HCT116 (cell line): ENCODE measurements around the gene TRIM50. TPM values are rescaled to one million over a fixed set of nuclear protein-coding genes. Genes with fewer than 3 reads are reported as not detected.

Experiments used
- ATAC-seq: fragments of 200-7000 bp; cut with Tn5 transposase; 2 replicates; pipeline ENCODE4 v1.9.1; 2020; ENCODE audit warnings: mild to moderate bottlenecking, moderate library complexity
- BruUV-seq: library from RNA; stranded (reverse); fragments of 400-500 nt; replicated peaks from 2 replicates; lab custom pipeline; 2021; lab: Mats Ljungman, UMichigan
- CTCF ChIA-PET: fragments of 300-600 bp; sonication (Branson Sonifier 250); formaldehyde crosslinking; loops from one replicate; lab custom pipeline; 2021; ENCODE audit warnings: antibody characterized with exemption; lab: Charles Lee
- POLR2A ChIA-PET: fragments of 300-600, 350-600 bp; sonication (Branson Sonifier 250); formaldehyde crosslinking; loops from one replicate; lab custom pipeline; 2021; ENCODE audit warnings: antibody characterized with exemption; lab: Charles Lee
- RAD21 ChIA-PET, 2 experiments: fragments of 300-600 bp; sonication (Branson Sonifier 250); formaldehyde crosslinking; loops; one replicate each; lab custom pipeline; 2023; ENCODE audit warnings: low total read pairs in 2 of 2; ENCODE audit not compliant: uncharacterized antibody in 2 of 2, unreplicated experiment in 2 of 2, low non-redundant PET in 1 of 2; lab: Charles Lee
- DNase-seq: peaks from one replicate; pipeline ENCODE4 v3.0.0-alpha.2; 2010; ENCODE audit warnings: low read depth, low spot score
- H2AFZ ChIP-seq: fragments of 200-600 bp; shearing (Covaris generic), sonication (generic); 2 replicates; pipeline ENCODE4 v1.6.1; 2017; ENCODE audit warnings: low read depth, mixed run types, mixed read lengths, antibody characterized with exemption, low read length; ENCODE audit not compliant: poor library complexity, severe bottlenecking
- H3K27ac ChIP-seq: 2 replicates; pipeline ENCODE4 v1.5.1; 2012; ENCODE audit warnings: low read depth, low read length
- H3K27me3 ChIP-seq: fragments of 200-600 bp; sonication (generic); 2 replicates; pipeline ENCODE4 v1.6.1; 2016; ENCODE audit warnings: mixed run types, low read length, mixed read lengths; ENCODE audit not compliant: insufficient read depth
- H3K36me3 ChIP-seq, 2 experiments: fragments of 200-500 bp in 1 of 2; fragments of 200-600 bp in 1 of 2; sonication (Bioruptor generic) in 1 of 2; sonication (generic) in 1 of 2; 2 replicates each; pipeline versions ENCODE4 v1.5.1 to v1.6.1; 2014 to 2016; ENCODE audit warnings: low read length in 2 of 2, inconsistent platforms in 1 of 2, mixed read lengths in 1 of 2, mixed run types in 1 of 2; ENCODE audit not compliant: insufficient read depth in 2 of 2, control insufficient read depth in 1 of 2
- H3K4me1 ChIP-seq, 2 experiments: fragments of 200-600 bp in 1 of 2; sonication (generic) in 1 of 2; 2 replicates each; pipeline versions ENCODE4 v1.5.1 to v1.6.1; 2012 to 2017; ENCODE audit warnings: low read length in 2 of 2, inconsistent platforms in 1 of 2, mild to moderate bottlenecking in 1 of 2, mixed read lengths in 1 of 2, mixed run types in 1 of 2, moderate library complexity in 1 of 2; ENCODE audit not compliant: insufficient read depth in 2 of 2, control insufficient read depth in 1 of 2
- H3K4me2 ChIP-seq: fragments of 200-600 bp; sonication (generic); 2 replicates; pipeline ENCODE4 v1.6.1; 2017; ENCODE audit warnings: mixed run types, low read length, mixed read lengths
- H3K4me3 ChIP-seq, 2 experiments: fragments of 200-600 bp in 1 of 2; sonication (generic) in 1 of 2; replicated peaks in 1 of 2; 2 replicates each; pipeline ENCODE4 v1.5.1; 2011 to 2016; ENCODE audit warnings: low read length in 2 of 2, control low read depth in 1 of 2, low read depth in 1 of 2, mild to moderate bottlenecking in 1 of 2, mixed read lengths in 1 of 2, mixed run types in 1 of 2
- H3K79me2 ChIP-seq: fragments of 200-600 bp; sonication (generic); 2 replicates; pipeline ENCODE4 v1.6.1; 2017; ENCODE audit warnings: mild to moderate bottlenecking, mixed run types, low read length, moderate library complexity, mixed read lengths; ENCODE audit not compliant: insufficient read depth
- H3K9ac ChIP-seq: fragments of 200-600 bp; sonication (generic); 2 replicates; pipeline ENCODE4 v1.6.1; 2016; ENCODE audit warnings: low read length, mixed read lengths
- H3K9me2 ChIP-seq: fragments of 200-600 bp; sonication (generic), shearing (Covaris generic); 2 replicates; pipeline ENCODE4 v1.6.1; 2017; ENCODE audit warnings: mixed run types, mild to moderate bottlenecking, moderate library complexity; ENCODE audit not compliant: insufficient read depth
- H3K9me3 ChIP-seq, 2 experiments: fragments of 200-500 bp in 1 of 2; fragments of 200-600 bp in 1 of 2; sonication (Bioruptor generic) in 1 of 2; sonication (generic) in 1 of 2; 2 replicates each; pipeline ENCODE4 v1.6.1; 2014 to 2017; ENCODE audit warnings: low read length in 2 of 2, mixed read lengths in 2 of 2, inconsistent platforms in 1 of 2, low read depth in 1 of 2, mild to moderate bottlenecking in 1 of 2, mixed run types in 1 of 2, moderate library complexity in 1 of 2; ENCODE audit not compliant: control insufficient read depth in 1 of 2, insufficient read depth in 1 of 2
- H4K20me1 ChIP-seq: fragments of 200-600 bp; sonication (generic), shearing (Covaris generic); 2 replicates; pipeline ENCODE4 v1.6.1; 2017; ENCODE audit warnings: mixed run types, mild to moderate bottlenecking, moderate library complexity; ENCODE audit not compliant: insufficient read depth
- CBX3 ChIP-seq: IDR thresholded peaks from 2 replicates; pipeline ENCODE4 v1.6.1; 2012; ENCODE audit warnings: low read depth
- CEBPB ChIP-seq: IDR thresholded peaks from 2 replicates; pipeline ENCODE4 v1.6.1; 2012; ENCODE audit warnings: low read depth
- EGR1 ChIP-seq: IDR thresholded peaks from 2 replicates; pipeline ENCODE4 v1.6.1; 2012; ENCODE audit warnings: low read depth
- ELF1 ChIP-seq: IDR thresholded peaks from 2 replicates; pipeline ENCODE4 v1.6.1; 2012; ENCODE audit warnings: low read depth, borderline replicate concordance
- EZH2 ChIP-seq: fragments of 200-600 bp; sonication (generic); IDR thresholded peaks from 2 replicates; pipeline ENCODE4 v1.6.1; 2017; ENCODE audit warnings: antibody characterized with exemption, mixed run types
- JUND ChIP-seq: IDR thresholded peaks from 2 replicates; pipeline ENCODE4 v1.6.1; 2012
- POLR2A ChIP-seq: IDR thresholded peaks from 2 replicates; pipeline ENCODE4 v1.7.0; 2011; ENCODE audit warnings: borderline replicate concordance; ENCODE audit not compliant: insufficient read depth, insufficient read length; ENCODE audit errors: extremely low read depth
- SRF ChIP-seq: IDR thresholded peaks from 2 replicates; pipeline ENCODE4 v1.6.1; 2012; ENCODE audit warnings: low read depth
- TCF7L2 ChIP-seq: IDR thresholded peaks from 2 replicates; pipeline ENCODE4 v1.7.0; 2011; ENCODE audit warnings: borderline replicate concordance, inconsistent platforms; ENCODE audit not compliant: insufficient read depth, insufficient read length; ENCODE audit errors: extremely low read depth
- YY1 ChIP-seq: IDR thresholded peaks from 2 replicates; pipeline ENCODE4 v1.6.1; 2011; ENCODE audit warnings: low read length, low read depth, moderate library complexity, mild to moderate bottlenecking; ENCODE audit not compliant: insufficient replicate concordance; ENCODE audit errors: extremely low read depth
- ZFX ChIP-seq: fragments of 450-650 bp; IDR thresholded peaks from 2 replicates; pipeline ENCODE4 v1.6.1; 2017
- ZNF274 ChIP-seq: fragments of 200-500 bp; sonication (Bioruptor generic); IDR thresholded peaks from 2 replicates; pipeline ENCODE4 v1.6.1; 2014; ENCODE audit warnings: mild to moderate bottlenecking, low read depth, low read length, inconsistent platforms
- intact Hi-C: fragments of 100-400 bp; cut with micrococcal nuclease; formaldehyde crosslinking; loops from 2 replicates; pipeline ENCODE4 v1.10.0; 2022
- total RNA-seq: library from RNA; stranded (reverse); gene quantifications from one replicate; pipeline ENCODE4 v1.2.1, GENCODE V29; 2021; ENCODE audit not compliant: unreplicated experiment
- TF ChIP-seq, protein P1 (sequence below): IDR thresholded peaks from 2 replicates; pipeline ENCODE4 v1.6.1; 2012
- TF ChIP-seq, protein P2 (sequence below): IDR thresholded peaks from 2 replicates; pipeline ENCODE4 v1.6.1; 2011; ENCODE audit warnings: mild to moderate bottlenecking, low read length, moderate library complexity; ENCODE audit not compliant: insufficient replicate concordance; ENCODE audit errors: extremely low read depth
- TF ChIP-seq, protein P3 (sequence below), 3 experiments: fragments of 200-600 bp in 1 of 3; sonication (generic) in 1 of 3; IDR thresholded peaks in 2 of 3; conservative IDR thresholded peaks in 1 of 3; 2 replicates each; pipeline ENCODE4 v1.5.1; 2012 to 2017; ENCODE audit warnings: low read depth in 2 of 3, low read length in 2 of 3, antibody characterized with exemption in 1 of 3, borderline replicate concordance in 1 of 3, control low read depth in 1 of 3, mild to moderate bottlenecking in 1 of 3, mixed read lengths in 1 of 3, mixed run types in 1 of 3, moderate library complexity in 1 of 3; ENCODE audit not compliant: insufficient read depth in 1 of 3

TRIM50 gene
- total RNA-seq, 1 experiment from 2014 or later: not detected

DNA sequence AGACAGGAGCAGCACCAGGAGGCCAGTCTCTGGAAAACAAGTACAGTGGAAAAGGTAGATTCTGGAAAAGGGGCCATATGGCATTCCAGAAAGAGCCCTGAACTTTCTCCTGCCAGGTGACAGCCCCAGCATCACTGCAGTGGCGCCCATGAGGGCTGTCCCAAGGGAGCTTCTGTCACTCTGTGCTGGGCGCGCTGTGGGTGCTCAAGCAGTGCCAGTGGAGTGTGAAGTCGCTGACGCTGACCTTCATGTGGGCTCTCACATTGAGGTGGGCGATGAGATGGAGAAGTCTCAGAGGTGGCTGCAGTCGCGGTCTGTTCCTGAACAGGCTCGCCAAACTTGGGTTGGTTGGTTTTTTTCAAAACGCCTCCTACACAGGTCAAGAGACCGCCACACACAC is 38.2 kb upstream of the TRIM50 start:
- Histone ChIP-seq H3K4me3 (no peak overlapping the region), H3K27ac (no peak overlapping the region), H3K4me2 (no peak overlapping the region), H3K79me2 (no peaks in the 10 kb centered on the region), H3K27me3 (no peaks in the 10 kb centered on the region), H3K4me1 (no peaks in the 10 kb centered on the region), H3K9me2 (no peaks in the 10 kb centered on the region), H3K36me3 (no peaks in the 10 kb centered on the region), H3K9me3 (no peaks in the 10 kb centered on the region), H2AFZ (no peak overlapping the region), H4K20me1 (no peaks in the 10 kb centered on the region), H3K9ac (no peak overlapping the region)
- POLR2A ChIA-PET: no interaction called here
- DNase-seq (no peak), ATAC-seq (no peak)
- RAD21 ChIA-PET: no interaction called here
- intact Hi-C loops: no loop called here
- CTCF ChIA-PET: no interaction called here
- no TSS peak for BruUV-seq
- TF ChIP-seq, protein P1, sequence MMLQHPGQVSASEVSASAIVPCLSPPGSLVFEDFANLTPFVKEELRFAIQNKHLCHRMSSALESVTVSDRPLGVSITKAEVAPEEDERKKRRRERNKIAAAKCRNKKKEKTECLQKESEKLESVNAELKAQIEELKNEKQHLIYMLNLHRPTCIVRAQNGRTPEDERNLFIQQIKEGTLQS: no peak
- TF ChIP-seq ZFX (no peak), CBX3 (no peak), TCF7L2 (no peak), EGR1 (no peak), CEBPB (no peak), YY1 (no peak), ZNF274 (no peak), JUND (no peak), SRF (no peak), EZH2 (no peak), POLR2A (no peak), ELF1 (no peak)
- TF ChIP-seq, protein P2, sequence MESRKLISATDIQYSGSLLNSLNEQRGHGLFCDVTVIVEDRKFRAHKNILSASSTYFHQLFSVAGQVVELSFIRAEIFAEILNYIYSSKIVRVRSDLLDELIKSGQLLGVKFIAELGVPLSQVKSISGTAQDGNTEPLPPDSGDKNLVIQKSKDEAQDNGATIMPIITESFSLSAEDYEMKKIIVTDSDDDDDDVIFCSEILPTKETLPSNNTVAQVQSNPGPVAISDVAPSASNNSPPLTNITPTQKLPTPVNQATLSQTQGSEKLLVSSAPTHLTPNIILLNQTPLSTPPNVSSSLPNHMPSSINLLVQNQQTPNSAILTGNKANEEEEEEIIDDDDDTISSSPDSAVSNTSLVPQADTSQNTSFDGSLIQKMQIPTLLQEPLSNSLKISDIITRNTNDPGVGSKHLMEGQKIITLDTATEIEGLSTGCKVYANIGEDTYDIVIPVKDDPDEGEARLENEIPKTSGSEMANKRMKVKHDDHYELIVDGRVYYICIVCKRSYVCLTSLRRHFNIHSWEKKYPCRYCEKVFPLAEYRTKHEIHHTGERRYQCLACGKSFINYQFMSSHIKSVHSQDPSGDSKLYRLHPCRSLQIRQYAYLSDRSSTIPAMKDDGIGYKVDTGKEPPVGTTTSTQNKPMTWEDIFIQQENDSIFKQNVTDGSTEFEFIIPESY: no peak
- TF ChIP-seq, protein P3, sequence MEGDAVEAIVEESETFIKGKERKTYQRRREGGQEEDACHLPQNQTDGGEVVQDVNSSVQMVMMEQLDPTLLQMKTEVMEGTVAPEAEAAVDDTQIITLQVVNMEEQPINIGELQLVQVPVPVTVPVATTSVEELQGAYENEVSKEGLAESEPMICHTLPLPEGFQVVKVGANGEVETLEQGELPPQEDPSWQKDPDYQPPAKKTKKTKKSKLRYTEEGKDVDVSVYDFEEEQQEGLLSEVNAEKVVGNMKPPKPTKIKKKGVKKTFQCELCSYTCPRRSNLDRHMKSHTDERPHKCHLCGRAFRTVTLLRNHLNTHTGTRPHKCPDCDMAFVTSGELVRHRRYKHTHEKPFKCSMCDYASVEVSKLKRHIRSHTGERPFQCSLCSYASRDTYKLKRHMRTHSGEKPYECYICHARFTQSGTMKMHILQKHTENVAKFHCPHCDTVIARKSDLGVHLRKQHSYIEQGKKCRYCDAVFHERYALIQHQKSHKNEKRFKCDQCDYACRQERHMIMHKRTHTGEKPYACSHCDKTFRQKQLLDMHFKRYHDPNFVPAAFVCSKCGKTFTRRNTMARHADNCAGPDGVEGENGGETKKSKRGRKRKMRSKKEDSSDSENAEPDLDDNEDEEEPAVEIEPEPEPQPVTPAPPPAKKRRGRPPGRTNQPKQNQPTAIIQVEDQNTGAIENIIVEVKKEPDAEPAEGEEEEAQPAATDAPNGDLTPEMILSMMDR (IDR thresholded peaks at IDR 0.05 in 2 of 3, conservative IDR thresholded peaks at IDR 0.05 in 1 of 3; ENCODE audit: borderline replicate concordance in 1 of 3, insufficient read depth in 1 of 3, low read depth in 2 of 3, low read length in 2 of 3): no peak
